Subcutaneous adipose tissue (tissue), 4 donors: ENCODE data around the gene CCNL2. TPM values are rescaled to one million over a fixed set of nuclear protein-coding genes. Genes with fewer than 3 reads are reported as not detected.

Experiments
- total RNA-seq, 4 donors: library from RNA; depleted of rRNA; stranded (reverse); fragments of >200 nt; gene quantifications; one replicate each; pipeline ENCODE4 v1.1.0, GENCODE V29; 2016
- TF ChIP-seq, protein P1 (sequence below): fragments of 450-650 bp; IDR thresholded peaks from one replicate; pipeline ENCODE4 v1.5.1; 2016; ENCODE audit warnings: low read depth, mild to moderate bottlenecking, control low read depth, antibody characterized with exemption, moderate library complexity

Gene CCNL2
- total RNA-seq, 4 donors from 2014 or later, result 146 to 268 (median 194) TPM

DNA sequence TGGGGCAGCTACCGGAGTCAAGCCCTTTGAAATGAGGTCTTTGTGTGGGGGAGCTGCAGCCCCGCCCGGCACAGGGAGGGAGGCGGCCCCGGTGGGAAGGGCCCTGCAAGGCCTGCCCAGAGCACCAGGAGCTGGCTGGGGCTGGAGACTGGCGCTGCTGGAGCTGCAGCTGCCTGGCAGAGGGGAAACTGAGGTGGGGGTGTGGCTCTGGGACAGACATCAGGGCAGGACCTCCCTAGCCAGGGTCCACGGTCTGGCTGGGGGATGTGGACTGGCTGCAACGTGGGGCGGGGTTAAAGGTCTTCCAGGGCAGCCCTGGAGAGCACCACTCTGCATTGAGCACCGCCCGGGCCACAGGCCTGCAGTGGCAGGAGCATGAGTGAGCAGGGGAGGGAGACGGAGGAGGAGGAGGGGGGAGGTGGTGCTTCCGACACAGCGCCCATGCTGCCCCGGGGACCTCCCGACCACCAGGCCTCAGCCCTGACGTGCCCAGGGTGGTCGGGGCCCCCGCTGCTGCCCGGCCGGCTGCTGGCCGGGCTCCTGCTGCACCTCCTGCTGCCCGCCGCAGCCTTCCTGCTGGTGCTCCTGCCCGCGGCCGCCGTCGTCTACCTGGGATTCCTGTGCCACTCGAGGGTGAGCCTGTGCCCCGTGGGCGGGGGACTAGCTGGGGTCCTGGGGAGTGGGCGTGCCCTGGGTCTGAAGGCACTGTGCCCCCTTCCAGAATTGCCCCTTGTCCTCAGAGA is 26.8 kb upstream of the CCNL2 start:
- TF ChIP-seq, protein P1, sequence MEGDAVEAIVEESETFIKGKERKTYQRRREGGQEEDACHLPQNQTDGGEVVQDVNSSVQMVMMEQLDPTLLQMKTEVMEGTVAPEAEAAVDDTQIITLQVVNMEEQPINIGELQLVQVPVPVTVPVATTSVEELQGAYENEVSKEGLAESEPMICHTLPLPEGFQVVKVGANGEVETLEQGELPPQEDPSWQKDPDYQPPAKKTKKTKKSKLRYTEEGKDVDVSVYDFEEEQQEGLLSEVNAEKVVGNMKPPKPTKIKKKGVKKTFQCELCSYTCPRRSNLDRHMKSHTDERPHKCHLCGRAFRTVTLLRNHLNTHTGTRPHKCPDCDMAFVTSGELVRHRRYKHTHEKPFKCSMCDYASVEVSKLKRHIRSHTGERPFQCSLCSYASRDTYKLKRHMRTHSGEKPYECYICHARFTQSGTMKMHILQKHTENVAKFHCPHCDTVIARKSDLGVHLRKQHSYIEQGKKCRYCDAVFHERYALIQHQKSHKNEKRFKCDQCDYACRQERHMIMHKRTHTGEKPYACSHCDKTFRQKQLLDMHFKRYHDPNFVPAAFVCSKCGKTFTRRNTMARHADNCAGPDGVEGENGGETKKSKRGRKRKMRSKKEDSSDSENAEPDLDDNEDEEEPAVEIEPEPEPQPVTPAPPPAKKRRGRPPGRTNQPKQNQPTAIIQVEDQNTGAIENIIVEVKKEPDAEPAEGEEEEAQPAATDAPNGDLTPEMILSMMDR, result no peak

DNA sequence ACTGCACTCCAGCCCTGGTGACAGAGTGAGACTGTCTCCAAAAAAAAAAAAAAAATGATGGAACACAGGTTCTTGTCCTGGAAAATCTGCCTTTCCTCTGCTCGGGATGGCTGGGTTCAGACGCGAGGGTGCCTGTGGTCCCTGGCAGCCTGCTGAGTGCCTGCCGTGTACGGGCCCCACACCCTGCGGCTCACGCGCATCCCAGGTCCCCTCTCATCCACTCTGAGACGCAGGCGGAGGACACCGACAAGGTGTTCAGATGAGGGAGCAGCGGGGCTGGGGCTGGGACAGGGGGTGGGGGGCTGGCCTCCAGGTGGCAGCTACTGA is 26.3 kb upstream of the CCNL2 start:
- TF ChIP-seq, protein P1, result no peak

DNA sequence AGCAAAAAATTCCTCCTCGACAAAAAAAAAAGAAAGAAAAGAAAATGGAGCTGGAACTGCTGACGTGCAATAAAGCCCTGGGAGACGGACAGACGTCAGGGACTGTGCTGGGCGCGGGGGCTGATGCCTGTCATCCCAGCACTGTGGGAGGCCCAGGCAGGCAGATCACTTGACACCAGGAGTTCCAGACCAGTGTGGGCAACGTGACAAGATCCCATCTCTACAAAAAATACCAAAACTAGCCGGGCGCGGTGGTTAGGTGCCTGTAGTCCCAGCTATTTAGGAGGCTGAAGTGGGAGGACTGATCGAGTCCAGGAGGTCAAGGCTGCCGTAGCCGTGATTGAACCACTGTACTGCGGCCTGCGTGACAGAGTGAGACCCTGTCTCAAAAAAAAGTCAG is 25.6 kb upstream of the CCNL2 start:
- TF ChIP-seq, protein P1, result no peak

DNA sequence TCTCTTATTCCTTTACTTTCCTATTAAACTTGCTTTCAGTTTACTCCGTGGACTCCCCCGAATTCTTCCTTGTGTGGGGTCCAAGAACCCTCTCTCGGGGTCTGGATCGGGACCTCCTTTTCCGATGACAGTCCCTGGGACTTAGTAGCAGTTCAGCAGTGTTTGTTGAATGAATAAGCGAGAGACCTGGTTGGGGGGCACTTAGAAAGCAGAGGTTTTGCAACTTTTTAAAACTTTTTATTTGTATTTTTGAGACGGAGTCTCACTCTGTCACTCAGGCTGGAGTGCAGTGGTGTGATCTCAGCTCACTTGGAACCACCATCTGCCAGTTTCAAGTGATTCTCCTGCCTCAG is 24.1 kb upstream of the CCNL2 start:
- TF ChIP-seq, protein P1, result no peak

DNA sequence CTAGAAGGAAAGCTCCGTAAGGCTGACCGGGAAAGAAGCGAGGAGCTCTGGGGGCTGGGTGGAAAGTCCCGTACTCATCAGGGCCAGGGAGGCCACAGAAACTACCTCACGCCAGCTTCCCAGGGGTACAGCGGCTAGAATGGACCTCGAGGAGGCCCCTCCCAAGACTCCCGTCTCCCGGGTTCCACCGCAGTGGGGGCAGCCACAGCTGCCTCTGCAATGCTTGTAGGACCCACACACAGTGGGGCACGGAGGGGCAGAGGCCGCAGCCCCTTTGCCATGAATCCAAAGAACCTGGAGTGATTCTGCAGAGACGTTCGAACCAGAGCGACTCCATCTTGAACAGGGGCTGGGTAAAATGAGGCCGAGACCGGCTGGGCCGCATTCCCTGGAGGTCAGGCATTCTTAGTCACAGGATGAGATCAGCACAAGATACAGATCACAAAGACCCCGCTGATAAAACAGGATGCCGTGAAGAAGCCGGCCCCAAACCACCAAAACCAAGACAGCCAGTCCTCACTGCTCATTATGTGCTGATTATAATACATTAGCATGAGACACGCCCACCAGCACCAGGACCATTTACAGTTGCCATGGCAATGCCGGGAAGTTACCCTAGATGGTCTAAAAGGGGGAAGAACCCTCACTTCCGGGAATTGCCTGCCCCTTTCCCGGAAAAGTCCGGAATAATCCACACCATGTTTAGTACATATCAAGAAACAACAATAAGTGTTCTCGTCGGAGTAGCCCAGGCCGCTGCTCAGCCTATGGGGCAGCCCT is 23.5 kb upstream of the CCNL2 start:
- TF ChIP-seq, protein P1, result no peak

DNA sequence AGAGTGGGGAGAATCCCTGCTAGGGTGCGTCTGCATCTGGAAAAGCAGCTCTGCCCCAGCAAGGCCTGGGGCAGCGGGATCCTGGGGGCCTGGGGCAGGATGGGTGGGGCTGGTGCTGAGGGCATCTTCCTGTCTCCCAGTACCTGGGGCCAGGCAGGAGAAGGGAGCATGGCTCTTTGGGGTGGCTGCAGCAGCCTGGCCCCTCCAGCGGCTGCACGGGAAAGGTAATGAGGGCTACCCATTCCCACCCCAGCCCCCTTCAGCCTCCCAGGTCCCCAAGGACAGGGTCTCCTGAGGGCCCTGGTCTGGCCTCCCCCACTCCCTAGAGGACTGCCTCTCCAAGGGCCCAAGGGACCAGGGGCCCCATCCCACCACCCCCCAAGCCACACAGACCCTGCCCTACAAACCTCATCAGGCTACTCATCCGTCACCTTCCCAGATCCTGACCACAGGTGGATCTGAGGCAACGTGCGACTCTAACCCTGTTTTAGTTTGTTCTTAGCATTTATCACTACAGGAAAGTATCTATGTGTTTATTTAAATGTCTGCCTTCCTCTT is 22.9 kb upstream of the CCNL2 start:
- TF ChIP-seq, protein P1, result no peak

DNA sequence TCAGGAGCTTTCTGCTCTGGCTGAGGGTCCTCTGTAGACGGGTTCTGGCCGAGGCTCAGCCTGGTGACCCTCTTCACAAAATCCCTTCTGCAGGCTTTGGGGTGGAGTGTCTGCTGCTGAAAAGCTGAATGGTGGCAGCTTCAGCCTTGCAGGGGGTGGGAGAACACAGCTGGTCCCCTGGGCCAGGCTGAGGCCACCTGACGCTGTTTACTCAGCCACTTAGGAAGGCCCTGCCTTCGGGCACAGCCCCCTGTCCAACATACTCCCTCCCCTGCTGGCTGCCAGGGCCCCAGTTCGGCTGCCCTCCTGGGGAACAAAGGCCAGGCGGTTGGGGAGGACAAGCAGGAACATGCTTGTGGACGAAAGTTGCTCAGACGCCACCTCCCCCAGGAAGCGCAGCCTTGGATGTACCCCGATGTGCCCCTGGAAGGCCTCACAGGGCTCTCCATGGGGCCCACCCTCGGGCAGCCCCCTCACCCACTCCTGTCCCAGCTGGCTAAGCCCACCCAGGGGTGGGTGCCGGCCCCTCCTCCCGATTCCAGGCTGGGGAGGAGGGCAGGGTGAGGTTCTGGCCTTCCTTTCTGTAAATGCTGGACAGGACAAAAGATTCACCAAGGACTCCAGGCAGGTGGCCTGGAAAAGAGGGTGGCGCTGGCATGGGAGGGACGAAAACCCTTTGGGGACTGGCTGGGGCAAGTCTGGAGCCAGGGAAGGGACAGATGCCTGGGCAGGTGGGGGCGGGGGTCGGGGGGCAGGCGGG is 22.2 kb upstream of the CCNL2 start, which contains the start of gene ANKRD65:
Gene ANKRD65, minus strand, starts transcription at position 130 of the 760 bp plus-strand sequence. CDS start 271 bp downstream, outside the sequence.
- TF ChIP-seq, protein P1, result no peak
